Caco-2 (cell line): ENCODE results near the gene SCML2. TPM values are rescaled to one million over a fixed set of nuclear protein-coding genes. Genes with fewer than 3 reads are reported as not detected.

Experiments
- BruUV-seq: library from RNA; stranded (reverse); fragments of 400-500 nt; replicated peaks from 2 replicates; lab custom pipeline; 2021; lab: Mats Ljungman, UMichigan
- CTCF ChIA-PET: fragments of 300-600 bp; sonication (Branson Sonifier 250); formaldehyde crosslinking; loops from one replicate; lab custom pipeline; 2022; ENCODE audit warnings: antibody characterized with exemption; lab: Charles Lee
- POLR2A ChIA-PET: fragments of 300-600 bp; sonication (Branson Sonifier 250); formaldehyde crosslinking; loops from one replicate; lab custom pipeline; 2022; ENCODE audit warnings: antibody characterized with exemption; lab: Charles Lee
- DNase-seq, 2 experiments: peaks; one replicate each; pipeline versions ENCODE4 v3.0.0 to v3.0.0-alpha.2; 2020 to 2022
- H3K27me3 ChIP-seq: replicated peaks from 2 replicates; pipeline ENCODE4 v1.6.0; 2011; ENCODE audit warnings: low read length; ENCODE audit not compliant: control insufficient read depth, insufficient read depth
- H3K36me3 ChIP-seq: 2 replicates; pipeline ENCODE4 v1.5.1; 2011; ENCODE audit warnings: low read length; ENCODE audit not compliant: control insufficient read depth, insufficient read depth
- H3K4me1 ChIP-seq: fragments of 250-450 bp; sonication (Bioruptor Pico); 2 replicates; pipeline ENCODE4 v1.5.1; 2020; ENCODE audit warnings: mild to moderate bottlenecking
- H3K4me3 ChIP-seq: 2 replicates; pipeline ENCODE4 v1.5.1; 2011; ENCODE audit warnings: low read depth, mild to moderate bottlenecking, control low read depth, low read length
- H3K9me3 ChIP-seq: fragments of 250-450 bp; sonication (Bioruptor Pico); 2 replicates; pipeline ENCODE4 v1.5.1; 2020; ENCODE audit warnings: mild to moderate bottlenecking, moderate library complexity
- H3K27ac Mint-ChIP-seq: one replicate; pipeline ENCODE4 v1.8.0; 2022; ENCODE audit warnings: mixed read lengths; ENCODE audit not compliant: unreplicated experiment
- H3K27me3 Mint-ChIP-seq: one replicate; pipeline ENCODE4 v1.8.0; 2022; ENCODE audit warnings: mixed read lengths; ENCODE audit not compliant: insufficient read depth, unreplicated experiment
- H3K36me3 Mint-ChIP-seq: one replicate; pipeline ENCODE4 v1.8.0; 2022; ENCODE audit warnings: mild to moderate bottlenecking, mixed read lengths; ENCODE audit not compliant: insufficient read depth, unreplicated experiment
- H3K4me1 Mint-ChIP-seq: one replicate; pipeline ENCODE4 v1.8.0; 2022; ENCODE audit warnings: low read depth, mixed read lengths; ENCODE audit not compliant: unreplicated experiment
- H3K4me3 Mint-ChIP-seq: one replicate; pipeline ENCODE4 v1.8.0; 2022; ENCODE audit warnings: mild to moderate bottlenecking, moderate library complexity, mixed read lengths; ENCODE audit not compliant: unreplicated experiment
- H3K9me3 Mint-ChIP-seq: one replicate; pipeline ENCODE4 v1.8.0; 2022; ENCODE audit warnings: mixed read lengths; ENCODE audit not compliant: unreplicated experiment
- CTCF ChIP-seq, 2 experiments: fragments of 200-600 bp in 1 of 2; IDR thresholded peaks; 1 replicate in 1 of 2; 2 replicates in 1 of 2; pipeline versions ENCODE4 v1.5.1 to v1.8.0; 2011 to 2022; ENCODE audit warnings: antibody characterized with exemption in 1 of 2, control low read depth in 1 of 2, inconsistent platforms in 1 of 2, low read depth in 1 of 2, low read length in 1 of 2, mild to moderate bottlenecking in 1 of 2, moderate library complexity in 1 of 2; ENCODE audit not compliant: insufficient read depth in 1 of 2, severe bottlenecking in 1 of 2, unreplicated experiment in 1 of 2
- intact Hi-C: fragments of 100-400 bp; cut with micrococcal nuclease; formaldehyde crosslinking; loops from one replicate; pipeline ENCODE4 v1.10.0; 2022; ENCODE audit not compliant: unreplicated experiment
- total RNA-seq: library from RNA; stranded (reverse); gene quantifications from 2 replicates; pipeline ENCODE4 v1.2.3, GENCODE V29; 2022

Gene SCML2
- total RNA-seq, 1 experiment from 2014 or later: 13.8 TPM

GRCh38 chrX:18351784-18352183 is 2.7 kb downstream of the SCML2 start:
- no peak for DNase-seq
- ChIA-PET CTCF (no interaction called here), POLR2A (no interaction called here)
- Mint-ChIP-seq H3K4me3 (no peak overlapping the region), H3K36me3 (no peaks in the 10 kb centered on the region), H3K27me3 (no peaks in the 10 kb centered on the region), H3K4me1 (peaks cover 9% of the 10 kb centered on the region), H3K27ac (no peak overlapping the region), H3K9me3 (no peaks in the 10 kb centered on the region)
- Histone ChIP-seq H3K27me3 (no peaks in the 10 kb centered on the region), H3K36me3 (no peaks in the 10 kb centered on the region), H3K9me3 (no peaks in the 10 kb centered on the region), H3K4me1 (peaks cover 4% of the 10 kb centered on the region; the same call in 1 of the 2 replicates), H3K4me3 (no peak overlapping the region)
- no TSS peak for BruUV-seq
- intact Hi-C loops: no loop called here
- TF ChIP-seq CTCF (IDR thresholded peaks at IDR 0.05; ENCODE audit: insufficient read depth in 1 of 2, low read depth in 1 of 2, low read length in 1 of 2, severe bottlenecking in 1 of 2, unreplicated experiment in 1 of 2): no peak

- POLR2A ChIA-PET: no interaction called here
- Mint-ChIP-seq H3K4me3 (no peak overlapping the region), H3K27me3 (no peaks in the 10 kb centered on the region), H3K27ac (no peak overlapping the region), H3K9me3 (no peaks in the 10 kb centered on the region), H3K4me1 (peaks cover 9% of the 10 kb centered on the region), H3K36me3 (no peaks in the 10 kb centered on the region)
- H3K9me3 ChIP-seq: no peaks in the 10 kb centered on the region
- no peak for DNase-seq
- peaks cover 4% of the 10 kb centered on the region; the same call in 1 of the 2 replicates for H3K4me1 ChIP-seq
- CTCF ChIA-PET: no interaction called here
- H3K27me3 ChIP-seq: no peaks in the 10 kb centered on the region
- BruUV-seq: no TSS peak
- intact Hi-C loops: no loop called here
- H3K36me3 ChIP-seq: no peaks in the 10 kb centered on the region
- no peak overlapping the region for H3K4me3 ChIP-seq
- no peak for TF ChIP-seq CTCF (IDR thresholded peaks at IDR 0.05; ENCODE audit: insufficient read depth in 1 of 2, low read depth in 1 of 2, low read length in 1 of 2, severe bottlenecking in 1 of 2, unreplicated experiment in 1 of 2)
These were observed 6.4 kb downstream of the SCML2 start for GRCh38 chrX:18348047-18348446.

GRCh38 chrX:18309401-18309800 is 45.1 kb downstream of the SCML2 start:
- no peaks in the 10 kb centered on the region for H3K4me1 Mint-ChIP-seq
- no peaks in the 10 kb centered on the region for H3K9me3 ChIP-seq
- no peak overlapping the region for H3K27ac Mint-ChIP-seq
- TF ChIP-seq CTCF (IDR thresholded peaks at IDR 0.05; ENCODE audit: insufficient read depth in 1 of 2, low read depth in 1 of 2, low read length in 1 of 2, severe bottlenecking in 1 of 2, unreplicated experiment in 1 of 2): no peak
- no peaks in the 10 kb centered on the region for H3K27me3 Mint-ChIP-seq
- BruUV-seq: no TSS peak
- DNase-seq: no peak
- intact Hi-C loops: no loop called here
- no peak overlapping the region for H3K4me3 Mint-ChIP-seq
- no peaks in the 10 kb centered on the region for H3K27me3 ChIP-seq
- H3K36me3 Mint-ChIP-seq: peaks cover 5% of the 10 kb centered on the region
- no peak overlapping the region for H3K4me3 ChIP-seq
- H3K4me1 ChIP-seq: no peaks in the 10 kb centered on the region
- ChIA-PET CTCF (no interaction called here), POLR2A (no interaction called here)
- H3K36me3 ChIP-seq: no peaks in the 10 kb centered on the region
- peaks cover 12% of the 10 kb centered on the region for H3K9me3 Mint-ChIP-seq
